HUDEP-2 (cell line): ENCODE measurements around the gene ZBTB25.
"Not testable (repeated sequence)": the region's sequence is repeated elsewhere in the genome, so short reads cannot be mapped to it uniquely, and the experiment has no call there.

ENCODE experiments used
- DNase-seq, 76 experiments: peaks; one replicate each; lab custom pipeline; 2025; ENCODE audit not compliant: unreplicated experiment in 76 of 76; lab: John Stamatoyannopoulos, UW

Gene ZBTB25

GRCh38 chr14:64517667-64518066, 14.0 kb upstream of the ZBTB25 start:
- not testable (repeated sequence) for DNase-seq

- DNase-seq = no peak
These were observed 13.3 kb upstream of the ZBTB25 start for GRCh38 chr14:64516969-64517368.

GRCh38 chr14:64515053-64515452, 11.4 kb upstream of the ZBTB25 start:
- no peak for DNase-seq

GRCh38 chr14:64513271-64513670, 9.6 kb upstream of the ZBTB25 start:
- no peak for DNase-seq

- DNase-seq = peak in 50 of 76 experiments; percentile 3 to 67 (median 37)
These were observed 7.4 kb upstream of the ZBTB25 start for GRCh38 chr14:64510825-64511671.

GRCh38 chr14:64509036-64509435, 5.4 kb upstream of the ZBTB25 start:
- no peak for DNase-seq

- DNase-seq = peak in 2 of 76 experiments; percentile 17
These were observed 4.7 kb upstream of the ZBTB25 start for GRCh38 chr14:64508215-64508776.

GRCh38 chr14:64507376-64508156, 3.9 kb upstream of the ZBTB25 start:
- DNase-seq = peak in 2 of 76 experiments; percentile 5 to 9

GRCh38 chr14:64506721-64507120, 3.1 kb upstream of the ZBTB25 start:
- DNase-seq = no peak

GRCh38 chr14:64504897-64505794, 1.5 kb upstream of the ZBTB25 start:
- DNase-seq = peak in 72 of 76 experiments; percentile 24 to 89 (median 76)

- peak in 73 of 76 experiments; percentile 11 to 83 (median 70) for DNase-seq
These were observed 765 bp upstream of the ZBTB25 start, which contains the start of gene ZBTB1 for GRCh38 chr14:64504310-64504896. Gene ZBTB1 (plus strand): TSS chr14:64504770. CDS start chr14:64521505, 16,735 bp downstream.

- DNase-seq = peak in 22 of 76 experiments; percentile 1 to 56 (median 33)
These were observed 678 bp downstream of the ZBTB25 start for GRCh38 chr14:64502887-64503433.

GRCh38 chr14:64502456-64502855, 1.2 kb downstream of the ZBTB25 start:
- no peak for DNase-seq

GRCh38 chr14:64501411-64502171, 2.0 kb downstream of the ZBTB25 start:
- no peak for DNase-seq

- no peak for DNase-seq
These were observed 3.5 kb downstream of the ZBTB25 start for GRCh38 chr14:64500088-64500487.

- DNase-seq = no peak
These were observed 6.9 kb downstream of the ZBTB25 start for GRCh38 chr14:64496764-64497163.

- no peak for DNase-seq
These were observed 8.4 kb downstream of the ZBTB25 start for GRCh38 chr14:64495252-64495651.

GRCh38 chr14:64493455-64493854, 10.2 kb downstream of the ZBTB25 start:
- no peak for DNase-seq

- DNase-seq = no peak
These were observed 12.0 kb downstream of the ZBTB25 start for GRCh38 chr14:64491637-64492036.
